ENCODE data around the gene DMD. TPM values are rescaled to one million over a fixed set of nuclear protein-coding genes. Genes with fewer than 3 reads are reported as not detected.

DMD gene
- total and polyA plus RNA-seq, 9 donors: 14.0 to 70.5 (median 37.6) TPM

DNA sequence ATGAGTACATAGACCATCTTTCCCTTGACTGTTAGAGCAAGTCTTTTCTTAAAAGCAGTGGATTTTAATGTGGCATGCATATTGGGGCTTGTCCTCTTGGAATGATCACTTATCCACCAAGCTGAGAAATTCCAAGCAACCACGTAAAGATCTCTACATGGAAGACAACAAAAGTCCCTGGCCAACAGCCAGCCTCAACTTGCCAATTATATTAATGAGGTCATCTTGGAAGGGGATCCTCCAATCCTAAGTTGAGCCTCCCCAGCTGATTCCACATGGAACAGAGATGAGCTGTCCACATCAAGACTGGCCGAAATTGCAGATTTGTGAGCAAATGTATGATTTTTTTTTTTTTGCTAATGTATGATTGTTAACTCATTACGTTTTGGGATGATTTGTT is 2118.9 kb downstream of the DMD start:
- H3K36me3 ChIP-seq: no peaks in the 10 kb centered on the region
- 40 to 42% (median 41%) methylated on average over 3 of the region's 3 CpGs for WGBS, 3 donors

GRCh38 chrX:31091819-31092218 is 2119.5 kb downstream of the DMD start:
- no peak for DNase-seq
- Histone ChIP-seq H3K4me1 (ENCODE audit: insufficient read depth) (no peaks in the 10 kb centered on the region), H3K4me3 (no peak overlapping the region), H3K36me3 (no peaks in the 10 kb centered on the region), H3K9me3 (no peaks in the 10 kb centered on the region), H3K27me3 (no peaks in the 10 kb centered on the region), H3K27ac (no peak overlapping the region)
- TF ChIP-seq, protein P1, sequence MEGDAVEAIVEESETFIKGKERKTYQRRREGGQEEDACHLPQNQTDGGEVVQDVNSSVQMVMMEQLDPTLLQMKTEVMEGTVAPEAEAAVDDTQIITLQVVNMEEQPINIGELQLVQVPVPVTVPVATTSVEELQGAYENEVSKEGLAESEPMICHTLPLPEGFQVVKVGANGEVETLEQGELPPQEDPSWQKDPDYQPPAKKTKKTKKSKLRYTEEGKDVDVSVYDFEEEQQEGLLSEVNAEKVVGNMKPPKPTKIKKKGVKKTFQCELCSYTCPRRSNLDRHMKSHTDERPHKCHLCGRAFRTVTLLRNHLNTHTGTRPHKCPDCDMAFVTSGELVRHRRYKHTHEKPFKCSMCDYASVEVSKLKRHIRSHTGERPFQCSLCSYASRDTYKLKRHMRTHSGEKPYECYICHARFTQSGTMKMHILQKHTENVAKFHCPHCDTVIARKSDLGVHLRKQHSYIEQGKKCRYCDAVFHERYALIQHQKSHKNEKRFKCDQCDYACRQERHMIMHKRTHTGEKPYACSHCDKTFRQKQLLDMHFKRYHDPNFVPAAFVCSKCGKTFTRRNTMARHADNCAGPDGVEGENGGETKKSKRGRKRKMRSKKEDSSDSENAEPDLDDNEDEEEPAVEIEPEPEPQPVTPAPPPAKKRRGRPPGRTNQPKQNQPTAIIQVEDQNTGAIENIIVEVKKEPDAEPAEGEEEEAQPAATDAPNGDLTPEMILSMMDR (IDR thresholded peaks at IDR 0.05): no peak
- TF ChIP-seq POLR2A (IDR thresholded peaks at IDR 0.05) (no peak), EP300 (IDR thresholded peaks at IDR 0.05) (no peak)
- 57 to 75% (median 62%) methylated on average over 1 of the region's 1 CpG for WGBS, 3 donors
- intact Hi-C loops (cut with DNase I): no loop called here

More for the DNA sequence above, 2118.9 kb downstream of the DMD start:
- intact Hi-C loops (cut with DNase I): no loop called here
- Histone ChIP-seq H3K4me1 (ENCODE audit: insufficient read depth) (no peaks in the 10 kb centered on the region), H3K9me3 (no peaks in the 10 kb centered on the region), H3K4me3 (no peak overlapping the region), H3K27ac (no peak overlapping the region), H3K27me3 (no peaks in the 10 kb centered on the region)
- TF ChIP-seq POLR2A (IDR thresholded peaks at IDR 0.05) (no peak), EP300 (IDR thresholded peaks at IDR 0.05) (no peak)
- TF ChIP-seq, protein P1 (IDR thresholded peaks at IDR 0.05): no peak
- no peak for DNase-seq

- H3K4me3 ChIP-seq: no peak overlapping the region
- H3K27ac ChIP-seq: no peak overlapping the region
- no peaks in the 10 kb centered on the region for H3K27me3 ChIP-seq
- no peaks in the 10 kb centered on the region for H3K9me3 ChIP-seq
- TF ChIP-seq EP300 (IDR thresholded peaks at IDR 0.05) (no peak), POLR2A (IDR thresholded peaks at IDR 0.05) (no peak)
- TF ChIP-seq, protein P1 (IDR thresholded peaks at IDR 0.05): no peak
- no peaks in the 10 kb centered on the region for H3K36me3 ChIP-seq
- DNase-seq: no peak
- intact Hi-C loops (cut with DNase I): no loop called here
- WGBS, 3 donors: 58 to 68% (median 63%) methylated on average over 2 of the region's 2 CpGs
- no peaks in the 10 kb centered on the region for H3K4me1 ChIP-seq (ENCODE audit: insufficient read depth)
Measured at GRCh38 chrX:31074522-31074921, 2136.8 kb downstream of the DMD start.

- H3K9me3 ChIP-seq: no peaks in the 10 kb centered on the region
- H3K4me3 ChIP-seq: no peak within 1 kb of the TSS
- H3K27ac ChIP-seq: no peak within 1 kb of the TSS
- no peaks in the 10 kb centered on the region for H3K27me3 ChIP-seq
- 86 to 93% (median 88%) methylated on average over 33 of the region's 33 CpGs for WGBS, 3 donors
- no peak for TF ChIP-seq POLR2A (IDR thresholded peaks at IDR 0.05)
- no peak for TF ChIP-seq EP300 (IDR thresholded peaks at IDR 0.05)
- TF ChIP-seq, protein P1 (IDR thresholded peaks at IDR 0.05): no peak
- no peak for DNase-seq
- H3K36me3 ChIP-seq: no peaks in the 10 kb centered on the region
- H3K4me1 ChIP-seq (ENCODE audit: insufficient read depth): no peaks in the 10 kb centered on the region
- intact Hi-C loops (cut with DNase I): no loop called here
Measured at GRCh38 chrX:31071725-31072124, 2139.6 kb downstream of the DMD start, which contains the start of gene FTHL17. Gene FTHL17 (minus strand): TSS chrX:31072041. CDS start chrX:31071953, 88 bp downstream.

Measured in ovary (tissue), 9 donors.